Fibroblast of the conjunctiva (primary cell): ENCODE data around the gene NSUN6.

Source experiments
- DNase-seq: peaks from one replicate; pipeline ENCODE4 v3.0.0-alpha.2; 2010; ENCODE audit warnings: low read depth

NSUN6 gene

GRCh38 chr10:18501198-18501597 lies 150.2 kb downstream of the NSUN6 start:
- DNase-seq: no peak

- DNase-seq: no peak
Measured at GRCh38 chr10:18500576-18500975, 150.8 kb downstream of the NSUN6 start.

GRCh38 chr10:18498998-18499397 lies 152.4 kb downstream of the NSUN6 start:
- no peak for DNase-seq

GRCh38 chr10:18497806-18498369 lies 153.5 kb downstream of the NSUN6 start:
- DNase-seq: no peak
